Umbilical cord (tissue), 2 donors: Measurements from ENCODE around the gene DNAH17. TPM values are rescaled to one million over a fixed set of nuclear protein-coding genes. Genes with fewer than 3 reads are reported as not detected.

Source experiments
- DNase-seq: peaks from one replicate; pipeline ENCODE4 v3.0.0-alpha.2; 2015; ENCODE audit warnings: low spot score
- total RNA-seq: library from RNA; depleted of rRNA; stranded (reverse); fragments of >200 nt; gene quantifications from one replicate; pipeline ENCODE4 v1.2.3, GENCODE V29; 2014; ENCODE audit warnings: low replicate concordance; ENCODE audit not compliant: insufficient read depth

DNAH17 gene, protein sequence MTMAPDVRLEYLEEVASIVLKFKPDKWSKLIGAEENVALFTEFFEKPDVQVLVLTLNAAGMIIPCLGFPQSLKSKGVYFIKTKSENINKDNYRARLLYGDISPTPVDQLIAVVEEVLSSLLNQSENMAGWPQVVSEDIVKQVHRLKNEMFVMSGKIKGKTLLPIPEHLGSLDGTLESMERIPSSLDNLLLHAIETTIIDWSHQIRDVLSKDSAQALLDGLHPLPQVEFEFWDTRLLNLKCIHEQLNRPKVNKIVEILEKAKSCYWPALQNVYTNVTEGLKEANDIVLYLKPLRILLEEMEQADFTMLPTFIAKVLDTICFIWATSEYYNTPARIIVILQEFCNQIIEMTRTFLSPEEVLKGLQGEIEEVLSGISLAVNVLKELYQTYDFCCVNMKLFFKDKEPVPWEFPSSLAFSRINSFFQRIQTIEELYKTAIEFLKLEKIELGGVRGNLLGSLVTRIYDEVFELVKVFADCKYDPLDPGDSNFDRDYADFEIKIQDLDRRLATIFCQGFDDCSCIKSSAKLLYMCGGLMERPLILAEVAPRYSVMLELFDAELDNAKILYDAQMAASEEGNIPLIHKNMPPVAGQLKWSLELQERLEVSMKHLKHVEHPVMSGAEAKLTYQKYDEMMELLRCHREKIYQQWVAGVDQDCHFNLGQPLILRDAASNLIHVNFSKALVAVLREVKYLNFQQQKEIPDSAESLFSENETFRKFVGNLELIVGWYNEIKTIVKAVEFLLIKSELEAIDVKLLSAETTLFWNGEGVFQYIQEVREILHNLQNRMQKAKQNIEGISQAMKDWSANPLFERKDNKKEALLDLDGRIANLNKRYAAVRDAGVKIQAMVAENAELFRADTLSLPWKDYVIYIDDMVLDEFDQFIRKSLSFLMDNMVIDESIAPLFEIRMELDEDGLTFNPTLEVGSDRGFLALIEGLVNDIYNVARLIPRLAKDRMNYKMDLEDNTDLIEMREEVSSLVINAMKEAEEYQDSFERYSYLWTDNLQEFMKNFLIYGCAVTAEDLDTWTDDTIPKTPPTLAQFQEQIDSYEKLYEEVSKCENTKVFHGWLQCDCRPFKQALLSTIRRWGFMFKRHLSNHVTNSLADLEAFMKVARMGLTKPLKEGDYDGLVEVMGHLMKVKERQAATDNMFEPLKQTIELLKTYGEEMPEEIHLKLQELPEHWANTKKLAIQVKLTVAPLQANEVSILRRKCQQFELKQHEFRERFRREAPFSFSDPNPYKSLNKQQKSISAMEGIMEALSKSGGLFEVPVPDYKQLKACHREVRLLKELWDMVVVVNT (N-terminal part only)
- total RNA-seq = not detected

DNA sequence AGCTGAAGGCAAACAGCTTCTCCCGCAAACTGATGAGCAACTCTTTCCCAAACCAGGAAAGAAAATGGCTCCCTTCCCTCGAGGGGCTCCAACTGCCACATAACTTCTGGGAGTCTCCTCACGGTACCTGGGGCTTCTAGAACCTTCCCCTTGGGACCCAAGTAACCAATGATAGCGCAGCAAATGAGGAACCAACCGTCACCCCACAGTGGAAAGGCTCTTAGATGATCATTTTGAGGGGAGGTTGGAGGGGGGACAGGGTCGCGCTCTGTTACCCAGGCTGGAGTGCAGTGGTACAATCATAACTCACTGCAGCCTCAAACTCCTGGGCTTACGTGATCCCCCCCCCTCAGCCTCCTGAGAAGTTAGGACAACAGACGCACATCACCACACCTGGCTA, at the start of gene DNAH17:
Gene DNAH17, minus strand, starts transcription at position 101 of the 400 bp plus-strand sequence. CDS start 2,339 bp downstream, outside the sequence.
- DNase-seq = no peak

DNA sequence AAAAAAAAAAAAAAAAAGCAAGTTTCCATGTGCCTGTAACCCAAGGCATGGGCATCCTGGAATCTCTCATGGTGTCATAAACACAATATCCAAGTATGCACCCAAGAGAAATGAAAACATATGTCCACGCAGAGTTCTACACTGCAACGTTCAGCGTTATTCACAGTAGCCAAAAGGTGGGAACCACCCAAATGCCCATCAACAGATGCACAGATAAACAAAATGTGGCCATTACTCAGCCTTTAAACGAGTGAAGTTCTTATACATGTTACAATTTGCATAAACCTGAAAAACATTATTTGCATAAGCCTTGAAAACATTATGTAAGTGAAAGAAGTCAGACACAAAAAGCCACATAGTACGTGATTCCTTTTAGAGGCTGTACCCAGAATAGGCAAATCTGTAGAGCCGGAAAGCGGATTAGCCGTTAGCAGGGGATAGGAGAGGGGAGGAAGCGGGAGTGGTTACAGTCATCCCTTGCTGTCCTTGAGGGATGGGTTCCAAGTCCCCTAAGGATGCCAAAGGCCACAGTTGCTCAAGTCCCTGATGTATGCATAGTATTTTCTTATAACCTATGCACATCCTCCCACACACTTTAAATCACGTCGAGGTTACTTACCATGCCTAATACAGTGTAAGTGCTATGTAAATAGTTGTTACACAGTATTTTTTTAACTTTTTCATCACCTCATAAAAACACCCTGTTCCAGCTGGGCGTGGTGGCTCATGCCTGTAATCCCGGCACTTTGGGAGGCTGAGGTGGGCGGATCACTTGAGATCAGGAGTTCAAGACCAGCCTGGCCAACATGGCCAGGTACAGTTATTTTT, 47.3 kb upstream of the DNAH17 start:
- peak; percentile 31 for DNase-seq

DNA sequence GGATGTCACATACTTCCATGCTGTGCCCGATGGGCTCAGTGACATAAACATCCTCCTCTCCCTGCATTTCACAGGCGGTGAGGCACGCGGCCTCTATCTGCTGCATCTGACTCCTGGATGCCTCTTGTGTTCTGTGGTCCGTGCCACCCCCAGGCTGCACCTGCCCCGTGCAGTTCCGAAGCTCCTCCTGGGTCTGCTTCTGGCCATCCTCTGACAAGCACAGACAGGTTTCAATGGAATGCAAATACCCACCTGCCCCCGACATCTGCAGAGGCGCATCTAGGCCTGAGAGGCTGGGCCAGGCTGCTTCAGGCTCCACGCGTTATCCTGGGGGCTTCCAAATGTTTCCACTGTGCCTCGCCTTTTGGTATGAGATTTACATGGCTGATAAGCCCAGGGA, 46.3 kb upstream of the DNAH17 start:
- DNase-seq = no peak

DNA sequence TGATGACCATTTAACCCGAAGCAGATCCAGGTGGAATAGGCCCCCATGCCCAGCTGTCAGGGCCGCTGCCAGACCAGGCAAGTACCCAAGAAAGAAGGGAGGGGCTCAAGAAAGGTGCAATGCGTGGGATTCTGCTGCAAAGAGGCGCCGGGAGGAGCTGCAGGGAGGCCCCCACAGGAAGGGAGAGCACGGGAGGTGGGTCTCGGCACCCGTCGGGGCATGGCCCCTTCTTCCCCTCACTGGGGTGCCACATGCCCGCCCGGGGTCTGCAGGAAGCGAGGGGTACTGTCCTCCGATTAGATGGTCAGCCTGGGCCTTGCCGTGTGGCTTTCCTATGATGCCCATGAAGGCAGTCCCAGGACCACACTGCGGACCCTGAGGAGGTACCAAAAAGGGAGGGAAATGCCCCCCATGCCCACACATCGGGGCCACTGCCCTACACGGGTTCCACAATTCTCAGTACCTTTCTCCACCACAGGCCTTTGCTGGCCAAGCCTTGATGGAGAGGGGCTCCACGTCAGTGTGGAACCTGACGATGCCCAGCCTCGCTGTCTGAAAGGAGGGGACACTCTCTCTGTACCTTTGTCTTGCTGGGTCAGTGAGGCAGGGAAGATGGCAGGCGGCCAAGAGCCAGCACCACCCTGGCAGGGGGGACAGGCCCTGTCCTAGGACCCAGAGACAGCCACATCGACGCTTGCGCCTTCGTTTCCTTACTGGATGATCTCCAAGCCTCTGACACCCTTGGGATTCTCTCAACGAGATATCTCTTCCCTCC, 45.5 kb upstream of the DNAH17 start:
- DNase-seq = no peak

DNA sequence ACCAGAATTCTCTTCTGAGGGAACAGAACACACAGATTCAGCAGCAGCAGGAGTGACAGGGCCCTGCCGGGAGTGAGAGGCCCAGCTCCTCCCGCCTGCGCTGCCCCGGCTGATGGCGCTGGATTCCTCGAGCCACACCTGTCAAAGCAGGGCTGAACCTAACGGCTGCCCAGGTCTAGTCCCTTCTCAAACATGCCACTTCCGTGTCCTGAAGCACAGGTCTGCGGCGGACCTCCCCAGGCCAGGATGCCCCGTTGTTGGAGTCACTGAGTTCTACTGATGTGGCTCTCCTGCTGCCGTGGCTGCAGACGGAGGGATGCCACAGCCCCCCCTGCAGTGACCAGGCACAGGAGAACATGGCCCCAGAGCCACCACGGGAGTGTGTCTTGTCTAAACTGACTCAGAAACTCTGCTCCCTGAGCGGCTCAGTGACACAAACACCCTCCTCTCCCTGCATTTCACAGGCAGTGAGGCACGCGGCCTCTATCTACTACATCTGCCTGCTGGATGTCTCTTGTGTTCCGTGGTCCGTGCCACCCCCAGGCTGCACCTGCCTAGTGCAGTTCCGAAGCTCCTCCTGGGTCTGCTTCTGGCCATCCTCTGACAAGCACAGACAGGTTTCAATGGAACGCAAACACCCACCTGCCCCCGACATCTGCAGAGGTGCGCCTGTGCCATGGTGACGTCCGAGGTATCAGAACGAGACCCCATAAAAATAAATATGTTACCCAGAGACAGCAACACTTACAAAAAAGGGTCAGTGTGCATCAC, 44.7 kb upstream of the DNAH17 start:
- DNase-seq = no peak

DNA sequence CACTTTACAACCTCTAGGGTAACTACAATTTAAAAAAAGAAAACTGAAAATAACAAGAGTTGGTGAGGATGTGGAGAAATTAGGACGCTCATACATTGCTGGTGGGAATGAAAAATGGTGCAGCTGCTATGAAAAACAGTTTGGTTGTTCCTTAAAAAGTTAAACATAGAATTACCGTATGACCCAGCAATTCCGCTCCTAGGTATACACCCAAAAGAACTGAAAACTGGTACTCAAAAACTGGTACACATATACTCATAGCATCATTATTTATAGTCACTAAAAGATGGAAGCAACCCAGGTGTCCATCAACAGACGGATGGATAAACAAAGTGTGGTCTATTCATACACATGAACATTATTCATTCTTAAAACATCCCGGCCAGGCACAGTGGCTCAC, 42.9 kb upstream of the DNAH17 start:
- no peak for DNase-seq

DNA sequence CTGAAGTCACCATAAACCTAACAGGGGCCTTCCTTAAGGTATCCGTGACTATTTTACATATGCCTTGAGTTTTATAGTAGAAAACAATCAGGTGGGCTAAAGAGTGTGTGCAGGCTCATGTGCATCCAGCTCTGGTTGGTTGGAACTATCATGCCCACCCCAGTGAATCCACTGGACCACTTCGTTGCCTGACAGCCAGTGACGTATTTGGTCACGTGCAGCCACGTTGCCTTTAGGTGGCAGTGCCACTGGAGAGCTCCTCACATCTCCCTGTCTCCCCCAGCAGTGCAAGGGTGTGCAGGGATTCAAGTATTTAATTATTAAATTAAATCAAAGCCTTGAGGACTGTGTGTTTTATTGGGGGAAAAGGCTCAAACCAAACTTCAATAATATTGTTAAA, 42.1 kb upstream of the DNAH17 start:
- no peak for DNase-seq

DNA sequence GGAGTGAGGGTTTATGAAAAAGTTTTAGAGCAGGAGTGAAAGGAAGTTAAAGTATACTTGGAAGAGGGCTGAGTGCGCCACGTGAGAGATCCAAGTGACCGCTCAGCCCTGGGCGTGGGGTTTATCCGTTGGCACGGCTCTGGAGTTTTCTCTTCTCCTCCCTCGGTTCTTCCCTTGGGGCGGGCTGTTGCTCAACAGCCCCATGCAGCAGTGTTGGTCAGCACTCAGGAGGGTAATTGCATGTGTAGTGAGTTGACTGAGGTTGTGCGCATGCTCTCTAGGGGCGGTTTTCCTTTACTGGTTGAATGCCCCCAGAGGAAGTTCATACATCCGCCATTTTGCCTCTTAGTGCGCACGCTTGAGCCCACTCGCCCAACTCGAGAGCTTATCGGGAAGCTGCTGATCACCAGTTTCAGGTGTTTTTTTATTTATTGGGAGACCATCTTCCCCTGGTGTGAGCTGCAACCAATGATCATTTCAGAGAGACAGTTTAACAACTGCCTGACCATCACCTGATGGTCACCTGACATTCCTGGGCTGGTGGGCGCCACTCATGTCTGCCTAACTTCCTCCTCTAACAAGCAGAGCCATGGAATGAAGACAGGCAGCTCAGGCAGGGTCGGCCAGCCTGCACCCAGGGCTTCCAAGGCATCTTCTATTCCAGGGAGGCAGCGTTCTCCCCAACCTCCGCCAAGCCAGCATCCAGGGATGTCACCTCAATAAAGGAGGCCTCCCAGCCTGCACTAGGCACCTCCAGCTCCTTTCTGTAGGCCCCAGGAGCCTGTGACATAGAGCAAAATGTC, 41.3 kb upstream of the DNAH17 start:
- no peak for DNase-seq

DNA sequence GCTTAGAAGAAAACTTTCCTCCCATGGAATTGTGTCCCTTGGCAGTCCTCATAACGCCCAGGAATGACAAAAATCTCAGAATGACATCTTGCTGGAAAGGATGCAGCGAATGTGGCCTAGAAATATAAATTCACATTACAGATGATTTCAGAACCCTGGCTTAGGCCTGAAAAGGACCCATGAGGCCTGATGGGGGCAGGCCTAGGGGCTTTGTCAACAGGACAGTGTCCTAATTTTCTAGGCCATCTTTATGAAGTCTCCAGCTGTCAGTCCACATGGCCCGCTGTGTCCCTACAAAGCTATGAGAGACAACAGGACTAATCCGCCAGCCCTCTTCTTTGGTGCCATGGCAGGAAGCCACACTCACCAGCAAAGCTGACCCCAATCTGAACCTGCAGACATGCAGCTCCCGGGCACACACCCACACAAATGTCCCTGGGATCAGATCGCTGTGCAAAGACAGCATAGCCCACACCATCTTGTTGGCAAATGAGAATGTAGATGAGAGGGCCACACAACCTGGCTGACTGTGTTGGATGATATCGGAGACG, 40.4 kb upstream of the DNAH17 start:
- DNase-seq = peak; percentile 72

DNA sequence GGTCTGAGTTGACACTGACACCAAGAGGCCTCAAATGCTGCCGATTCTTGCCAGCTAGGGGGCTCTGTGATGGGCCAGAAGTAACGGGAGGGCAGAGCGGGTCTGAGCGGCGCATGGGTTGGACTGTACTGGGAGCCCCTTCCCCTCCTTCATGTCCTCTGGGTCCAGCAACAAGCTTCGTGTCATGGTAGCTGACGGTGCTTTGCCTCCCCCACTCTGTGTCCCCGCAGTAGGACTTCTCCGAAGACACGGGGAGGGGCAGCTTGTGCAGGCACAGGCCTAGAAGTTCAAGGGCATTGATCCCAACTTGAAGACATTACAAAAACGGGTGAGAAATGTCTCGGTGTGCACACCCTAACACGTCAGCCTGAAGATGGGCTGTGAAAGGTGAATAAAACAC, 39.8 kb upstream of the DNAH17 start:
- DNase-seq = no peak

DNA sequence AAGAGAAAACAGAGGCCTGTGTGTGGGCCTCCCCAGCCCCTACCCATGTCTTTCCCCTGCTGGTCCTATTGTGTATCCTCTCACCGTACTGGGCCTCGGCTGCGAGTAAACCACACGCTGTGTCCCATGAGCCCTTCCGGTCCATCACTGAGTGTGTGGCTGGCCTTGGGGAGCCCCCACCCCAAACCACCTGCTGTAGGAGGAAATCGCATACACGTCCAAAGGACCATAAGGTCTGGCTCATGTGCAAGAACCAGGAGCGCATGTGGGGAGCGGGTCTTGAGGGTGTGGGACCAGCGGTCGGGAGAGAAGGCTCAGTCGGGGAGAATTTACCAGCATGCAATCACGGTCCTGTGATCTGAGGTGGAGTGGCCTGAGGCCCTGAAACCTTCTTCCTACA, 38.4 kb upstream of the DNAH17 start:
- DNase-seq = no peak

DNA sequence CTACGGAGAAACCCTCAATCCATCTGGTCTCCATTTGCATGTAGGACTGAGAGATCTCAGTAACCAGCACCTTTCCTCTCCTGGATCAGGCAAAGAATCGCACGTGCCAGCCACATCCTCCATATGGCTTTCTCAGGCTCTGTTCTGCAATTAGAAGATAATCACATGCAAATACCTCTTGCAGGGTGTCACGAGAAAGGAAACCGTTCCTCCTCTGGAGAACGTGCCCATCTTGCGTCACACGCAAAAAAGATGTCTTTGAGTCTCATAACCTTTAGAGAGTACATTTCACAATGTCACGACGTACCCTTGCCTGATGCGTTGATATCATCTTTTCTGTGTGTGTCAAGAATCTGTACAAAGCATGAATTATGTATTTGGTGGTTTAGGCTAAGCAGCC, 36.2 kb upstream of the DNAH17 start:
- DNase-seq = no peak

DNA sequence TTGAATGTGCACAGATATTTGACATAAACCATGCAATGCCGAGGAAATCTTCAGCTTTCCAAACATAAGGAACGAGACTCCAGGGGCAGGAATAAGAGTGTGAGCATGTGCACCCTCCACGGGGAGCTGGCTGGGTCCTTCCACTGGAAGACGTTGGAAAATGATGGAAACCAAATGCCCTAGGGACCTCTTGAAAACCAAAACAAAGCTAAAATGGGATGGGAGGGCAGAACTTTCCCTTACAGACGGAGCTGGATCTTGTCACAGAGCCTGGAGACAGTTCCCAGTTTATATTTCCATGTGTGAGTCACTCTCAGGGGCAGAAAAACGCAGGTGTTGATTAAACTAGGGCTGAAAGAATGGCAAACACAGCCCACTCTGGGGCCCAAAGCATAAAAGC, 34.4 kb upstream of the DNAH17 start:
- peak; percentile 36 for DNase-seq

DNA sequence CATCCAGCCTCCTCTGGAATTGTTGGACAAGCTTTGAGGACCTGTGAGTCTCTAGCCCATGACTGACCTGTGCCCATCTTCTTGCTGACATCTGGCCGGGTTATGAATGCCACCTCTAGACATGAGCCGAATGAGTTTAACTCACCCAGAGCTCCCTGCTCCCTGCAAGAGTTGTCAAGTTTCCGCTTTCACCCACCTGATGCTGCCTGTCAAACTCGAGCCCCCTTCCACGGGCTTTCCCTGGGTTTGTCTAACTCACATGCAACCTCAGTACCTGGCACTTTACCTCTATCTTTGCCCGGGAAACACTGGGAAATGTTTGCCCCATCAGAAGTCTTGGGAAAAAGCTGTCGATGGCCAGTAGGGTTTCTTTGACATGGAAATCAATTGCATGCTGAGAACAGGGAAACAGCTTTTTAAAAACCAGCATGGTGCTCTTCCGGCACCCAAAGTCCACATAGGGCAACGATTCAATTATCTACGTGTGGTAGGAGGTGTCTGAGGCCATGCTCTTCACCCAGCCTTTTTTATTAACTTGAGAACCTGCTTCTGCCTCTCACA, 33.8 kb upstream of the DNAH17 start:
- no peak for DNase-seq

DNA sequence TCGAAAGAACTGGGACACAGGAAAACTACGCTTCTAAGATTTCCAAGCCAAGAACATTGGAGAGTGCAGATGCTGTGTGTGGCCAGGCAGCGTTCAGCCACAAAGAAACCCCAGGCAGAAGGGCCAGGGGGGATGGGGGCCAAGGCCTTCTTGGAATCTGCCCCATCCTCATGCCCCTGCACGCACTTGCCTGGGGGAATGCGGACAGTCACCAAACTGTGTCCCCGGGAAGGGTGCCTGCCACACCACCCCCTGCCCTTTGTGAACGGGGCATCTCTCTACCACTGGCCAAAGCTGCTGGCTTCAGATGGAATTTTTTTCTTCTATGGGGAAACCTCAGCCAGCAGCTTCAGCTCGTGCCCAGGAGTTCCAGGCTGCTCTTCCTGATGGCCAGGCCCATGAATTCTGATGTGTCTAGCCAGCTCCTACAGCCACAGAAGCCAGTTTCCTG, 32.0 kb upstream of the DNAH17 start:
- no peak for DNase-seq

DNA sequence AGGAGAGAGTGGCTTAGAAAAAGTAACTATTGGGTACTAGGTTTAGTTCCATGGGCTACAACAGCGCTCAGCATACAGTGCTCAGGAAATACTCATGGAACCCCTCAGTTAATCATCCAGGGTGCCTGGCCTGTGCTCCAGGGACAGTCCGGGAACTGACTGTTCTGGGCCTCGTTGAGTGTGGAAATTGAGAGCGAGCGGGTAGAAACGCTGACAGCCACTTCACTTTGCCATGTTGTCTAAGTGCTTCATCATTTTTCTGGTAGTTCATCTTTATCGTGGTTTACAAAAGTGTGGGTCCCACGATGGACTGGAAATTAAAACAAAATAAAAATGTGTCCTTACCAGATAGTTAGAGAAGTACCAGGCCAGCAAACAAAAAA, 31.6 kb upstream of the DNAH17 start:
- DNase-seq = no peak

DNA sequence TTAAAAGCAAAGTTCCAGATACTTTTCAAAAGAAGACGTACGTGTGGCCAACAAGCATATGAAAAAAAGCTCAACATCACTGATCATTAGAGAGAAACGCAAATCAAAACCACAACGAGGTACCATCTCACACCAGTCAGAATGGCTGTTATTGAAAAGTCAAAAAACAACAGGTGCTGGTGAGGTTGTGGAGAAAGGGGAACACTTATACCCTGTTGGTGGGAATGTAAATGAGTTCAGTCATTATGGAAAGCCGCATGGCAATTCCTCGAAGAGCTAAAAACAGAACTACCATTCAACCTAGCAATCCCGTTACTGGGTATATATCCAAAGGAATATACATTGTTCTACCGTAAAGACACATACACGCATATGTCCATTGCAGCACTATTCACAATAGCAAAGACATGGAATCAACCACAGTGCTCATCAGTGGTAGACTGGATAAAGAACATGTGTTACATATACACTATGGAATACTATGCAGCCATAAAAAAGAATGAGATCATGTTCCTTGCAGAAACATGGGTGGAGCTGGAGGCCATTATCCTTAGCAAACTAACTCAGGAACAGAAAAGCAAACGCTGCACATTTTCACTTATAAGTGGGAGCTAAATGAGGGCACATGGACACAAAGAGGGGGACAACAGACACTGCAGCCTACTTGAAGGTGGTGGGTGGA, 31.1 kb upstream of the DNAH17 start:
- no peak for DNase-seq
